Measurements from ENCODE around the gene FKBP11.

DNA sequence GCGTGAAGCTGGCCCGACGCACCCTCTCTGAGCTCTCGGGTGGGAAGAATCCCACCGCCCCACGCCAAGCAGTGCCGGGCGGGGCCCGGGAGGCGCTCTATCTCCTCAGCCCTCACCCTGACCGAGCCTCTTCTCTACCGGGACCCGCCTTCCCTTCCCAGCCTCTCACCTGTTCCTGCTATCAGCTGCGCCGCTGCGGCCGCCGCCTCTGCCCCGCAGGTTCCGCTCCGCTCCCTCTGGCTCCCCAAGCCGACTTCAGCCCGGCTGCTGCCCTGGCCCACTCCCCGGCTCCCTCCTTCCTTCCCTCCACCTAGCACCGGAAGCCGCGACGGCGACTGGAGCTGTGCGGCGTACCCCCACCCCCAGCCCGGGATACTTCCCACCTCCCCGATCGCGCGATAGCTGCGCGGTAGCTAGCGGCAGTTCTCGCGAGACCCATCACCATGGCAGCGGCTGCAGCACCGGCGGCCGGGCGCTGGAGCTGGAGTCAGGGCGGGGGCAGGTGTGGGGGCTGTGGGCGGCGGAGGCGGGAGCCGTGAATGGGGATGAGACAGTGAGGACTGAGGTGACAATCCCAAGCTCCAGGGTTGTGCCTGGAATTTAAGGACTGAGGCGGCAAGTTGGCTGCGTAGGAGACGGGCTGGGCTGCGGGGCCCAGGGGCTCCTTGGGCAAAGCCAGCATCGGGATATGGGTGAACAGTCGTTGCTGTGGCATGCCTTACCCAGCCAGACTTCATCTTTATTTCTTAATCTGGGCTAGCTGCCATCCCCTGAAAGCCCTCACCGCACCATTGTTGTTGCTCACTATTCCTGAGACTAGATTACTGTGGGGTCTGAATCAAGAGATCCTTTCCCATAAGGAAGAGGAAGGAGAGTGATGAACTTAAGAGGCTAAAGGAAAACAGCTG is 32.1 kb upstream of the FKBP11 start, which contains the start of gene ARF3:
- TF ChIP-seq, protein P1, sequence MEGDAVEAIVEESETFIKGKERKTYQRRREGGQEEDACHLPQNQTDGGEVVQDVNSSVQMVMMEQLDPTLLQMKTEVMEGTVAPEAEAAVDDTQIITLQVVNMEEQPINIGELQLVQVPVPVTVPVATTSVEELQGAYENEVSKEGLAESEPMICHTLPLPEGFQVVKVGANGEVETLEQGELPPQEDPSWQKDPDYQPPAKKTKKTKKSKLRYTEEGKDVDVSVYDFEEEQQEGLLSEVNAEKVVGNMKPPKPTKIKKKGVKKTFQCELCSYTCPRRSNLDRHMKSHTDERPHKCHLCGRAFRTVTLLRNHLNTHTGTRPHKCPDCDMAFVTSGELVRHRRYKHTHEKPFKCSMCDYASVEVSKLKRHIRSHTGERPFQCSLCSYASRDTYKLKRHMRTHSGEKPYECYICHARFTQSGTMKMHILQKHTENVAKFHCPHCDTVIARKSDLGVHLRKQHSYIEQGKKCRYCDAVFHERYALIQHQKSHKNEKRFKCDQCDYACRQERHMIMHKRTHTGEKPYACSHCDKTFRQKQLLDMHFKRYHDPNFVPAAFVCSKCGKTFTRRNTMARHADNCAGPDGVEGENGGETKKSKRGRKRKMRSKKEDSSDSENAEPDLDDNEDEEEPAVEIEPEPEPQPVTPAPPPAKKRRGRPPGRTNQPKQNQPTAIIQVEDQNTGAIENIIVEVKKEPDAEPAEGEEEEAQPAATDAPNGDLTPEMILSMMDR (IDR thresholded peaks at IDR 0.05): peak in 1 of 6 experiments; percentile 11
- TF ChIP-seq POLR2A (IDR thresholded peaks at IDR 0.05): peak in 3 of 4 donors; percentile 45 to 79 (median 75)
